Measurements from ENCODE around the gene PCDH17.

The PCDH17 gene

DNA sequence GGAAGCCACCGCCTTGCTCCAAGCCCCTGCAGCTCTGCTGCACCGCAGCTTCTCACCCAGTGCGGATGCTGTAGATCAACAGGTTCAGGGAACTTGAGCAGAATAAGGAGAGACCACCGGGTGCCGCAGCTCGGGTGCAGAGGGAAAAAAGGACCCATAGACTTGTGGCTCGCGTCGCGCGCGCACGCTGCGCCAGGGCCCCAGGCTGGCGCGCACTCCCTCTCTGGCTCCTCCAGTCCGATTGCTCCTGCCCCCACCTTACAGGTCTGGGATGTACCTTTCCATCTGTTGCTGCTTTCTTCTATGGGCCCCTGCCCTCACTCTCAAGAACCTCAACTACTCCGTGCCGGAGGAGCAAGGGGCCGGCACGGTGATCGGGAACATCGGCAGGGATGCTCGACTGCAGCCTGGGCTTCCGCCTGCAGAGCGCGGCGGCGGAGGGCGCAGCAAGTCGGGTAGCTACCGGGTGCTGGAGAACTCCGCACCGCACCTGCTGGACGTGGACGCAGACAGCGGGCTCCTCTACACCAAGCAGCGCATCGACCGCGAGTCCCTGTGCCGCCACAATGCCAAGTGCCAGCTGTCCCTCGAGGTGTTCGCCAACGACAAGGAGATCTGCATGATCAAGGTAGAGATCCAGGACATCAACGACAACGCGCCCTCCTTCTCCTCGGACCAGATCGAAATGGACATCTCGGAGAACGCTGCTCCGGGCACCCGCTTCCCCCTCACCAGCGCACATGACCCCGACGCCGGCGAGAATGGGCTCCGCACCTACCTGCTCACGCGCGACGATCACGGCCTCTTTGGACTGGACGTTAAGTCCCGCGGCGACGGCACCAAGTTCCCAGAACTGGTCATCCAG is 964 bp downstream of the PCDH17 start:
- Mint-ChIP-seq H3K27ac (peak overlapping the region; percentile 52), H3K36me3 (ENCODE audit: low read depth) (peaks cover 3% of the 10 kb centered on the region), H3K9me3 (peaks cover 11% of the 10 kb centered on the region), H3K4me3 (peak overlapping the region; percentile 73), H3K27me3 (ENCODE audit: low read depth) (peaks cover 67% of the 10 kb centered on the region), H3K4me1 (ENCODE audit: low read depth) (peaks cover 22% of the 10 kb centered on the region)

DNA sequence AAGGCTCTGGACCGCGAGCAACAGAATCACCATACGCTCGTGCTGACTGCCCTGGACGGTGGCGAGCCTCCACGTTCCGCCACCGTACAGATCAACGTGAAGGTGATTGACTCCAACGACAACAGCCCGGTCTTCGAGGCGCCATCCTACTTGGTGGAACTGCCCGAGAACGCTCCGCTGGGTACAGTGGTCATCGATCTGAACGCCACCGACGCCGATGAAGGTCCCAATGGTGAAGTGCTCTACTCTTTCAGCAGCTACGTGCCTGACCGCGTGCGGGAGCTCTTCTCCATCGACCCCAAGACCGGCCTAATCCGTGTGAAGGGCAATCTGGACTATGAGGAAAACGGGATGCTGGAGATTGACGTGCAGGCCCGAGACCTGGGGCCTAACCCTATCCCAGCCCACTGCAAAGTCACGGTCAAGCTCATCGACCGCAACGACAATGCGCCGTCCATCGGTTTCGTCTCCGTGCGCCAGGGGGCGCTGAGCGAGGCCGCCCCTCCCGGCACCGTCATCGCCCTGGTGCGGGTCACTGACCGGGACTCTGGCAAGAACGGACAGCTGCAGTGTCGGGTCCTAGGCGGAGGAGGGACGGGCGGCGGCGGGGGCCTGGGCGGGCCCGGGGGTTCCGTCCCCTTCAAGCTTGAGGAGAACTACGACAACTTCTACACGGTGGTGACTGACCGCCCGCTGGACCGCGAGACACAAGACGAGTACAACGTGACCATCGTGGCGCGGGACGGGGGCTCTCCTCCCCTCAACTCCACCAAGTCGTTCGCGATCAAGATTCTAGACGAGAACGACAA is 1.8 kb downstream of the PCDH17 start:
- peaks cover 62% of the 10 kb centered on the region for H3K27me3 Mint-ChIP-seq (ENCODE audit: low read depth)
- peaks cover 22% of the 10 kb centered on the region for H3K4me1 Mint-ChIP-seq (ENCODE audit: low read depth)
- H3K27ac Mint-ChIP-seq = peak overlapping the region; percentile 49
- H3K4me3 Mint-ChIP-seq = no peak overlapping the region
- peaks cover 11% of the 10 kb centered on the region for H3K9me3 Mint-ChIP-seq
- H3K36me3 Mint-ChIP-seq (ENCODE audit: low read depth) = peaks cover 3% of the 10 kb centered on the region

- Mint-ChIP-seq H3K27ac (peak overlapping the region; percentile 49), H3K4me1 (ENCODE audit: low read depth) (peaks cover 21% of the 10 kb centered on the region), H3K36me3 (ENCODE audit: low read depth) (no peaks in the 10 kb centered on the region), H3K9me3 (peaks cover 11% of the 10 kb centered on the region), H3K27me3 (ENCODE audit: low read depth) (peaks cover 53% of the 10 kb centered on the region), H3K4me3 (no peak overlapping the region)
Measured at GRCh38 chr13:57633950-57634838, 2.6 kb downstream of the PCDH17 start.

DNA sequence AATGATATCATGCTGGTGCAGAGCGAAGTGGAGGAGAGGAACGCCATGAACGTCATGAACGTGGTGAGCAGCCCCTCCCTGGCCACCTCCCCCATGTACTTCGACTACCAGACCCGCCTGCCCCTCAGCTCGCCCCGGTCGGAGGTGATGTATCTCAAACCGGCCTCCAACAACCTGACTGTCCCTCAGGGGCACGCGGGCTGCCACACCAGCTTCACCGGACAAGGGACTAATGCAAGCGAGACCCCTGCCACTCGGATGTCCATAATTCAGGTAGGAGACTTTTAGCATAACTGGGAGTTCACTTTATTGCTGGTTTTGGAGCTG is 3.3 kb downstream of the PCDH17 start:
- Mint-ChIP-seq H3K27me3 (ENCODE audit: low read depth) (peaks cover 47% of the 10 kb centered on the region), H3K9me3 (peaks cover 11% of the 10 kb centered on the region), H3K4me3 (no peak overlapping the region), H3K36me3 (ENCODE audit: low read depth) (no peaks in the 10 kb centered on the region), H3K27ac (no peak overlapping the region), H3K4me1 (ENCODE audit: low read depth) (peaks cover 16% of the 10 kb centered on the region)

- Mint-ChIP-seq H3K27me3 (ENCODE audit: low read depth) (peaks cover 39% of the 10 kb centered on the region), H3K27ac (no peak overlapping the region), H3K36me3 (ENCODE audit: low read depth) (no peaks in the 10 kb centered on the region), H3K9me3 (peaks cover 11% of the 10 kb centered on the region), H3K4me3 (no peak overlapping the region), H3K4me1 (ENCODE audit: low read depth) (peaks cover 12% of the 10 kb centered on the region)
Measured at GRCh38 chr13:57635541-57636085, 4.1 kb downstream of the PCDH17 start.

DNA sequence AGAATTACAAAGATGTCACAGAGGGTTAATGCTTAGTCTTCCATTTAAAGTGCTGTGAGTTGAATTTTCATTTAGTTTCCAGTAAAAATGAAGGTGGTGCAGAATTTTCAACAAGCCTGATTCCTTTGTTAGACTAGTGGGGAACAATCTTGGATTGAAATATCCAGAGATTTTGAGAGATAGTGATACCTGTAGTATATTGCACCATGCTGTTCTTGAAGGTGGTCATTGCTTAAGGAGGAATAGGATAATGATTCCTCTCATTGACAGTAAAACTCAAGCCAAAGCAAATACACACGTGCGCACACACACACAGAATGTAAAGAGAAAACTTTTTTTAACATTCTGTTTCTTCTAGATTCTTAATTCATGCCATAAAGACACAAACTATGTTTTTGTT is 5.3 kb downstream of the PCDH17 start:
- Mint-ChIP-seq H3K9me3 (peaks cover 6% of the 10 kb centered on the region), H3K4me1 (ENCODE audit: low read depth) (peaks cover 4% of the 10 kb centered on the region), H3K27me3 (ENCODE audit: low read depth) (peaks cover 27% of the 10 kb centered on the region), H3K36me3 (ENCODE audit: low read depth) (no peaks in the 10 kb centered on the region), H3K4me3 (no peak overlapping the region), H3K27ac (no peak overlapping the region)

DNA sequence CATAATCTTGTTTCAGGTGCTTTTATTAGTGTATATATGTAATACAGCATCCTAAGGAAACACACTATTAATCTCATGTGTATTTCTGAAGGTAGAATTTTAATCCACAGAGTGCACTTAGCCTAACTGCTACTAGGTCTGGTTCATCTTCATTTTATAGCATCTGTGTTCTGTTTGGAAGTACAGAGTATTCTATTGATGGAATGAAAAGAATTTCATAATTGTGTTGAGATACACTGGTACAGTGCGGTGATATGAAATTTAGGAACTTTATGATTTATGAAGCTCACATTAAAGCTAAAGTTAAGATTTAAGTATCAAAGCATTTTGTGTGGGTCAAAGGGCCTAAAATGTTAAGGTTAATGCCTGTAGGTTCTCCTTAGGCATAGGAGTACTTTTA is 6.0 kb downstream of the PCDH17 start:
- H3K27ac Mint-ChIP-seq = no peak overlapping the region
- H3K9me3 Mint-ChIP-seq = peaks cover 4% of the 10 kb centered on the region
- H3K4me3 Mint-ChIP-seq = no peak overlapping the region
- peaks cover 20% of the 10 kb centered on the region for H3K27me3 Mint-ChIP-seq (ENCODE audit: low read depth)
- H3K36me3 Mint-ChIP-seq (ENCODE audit: low read depth) = no peaks in the 10 kb centered on the region
- no peaks in the 10 kb centered on the region for H3K4me1 Mint-ChIP-seq (ENCODE audit: low read depth)

GRCh38 chr13:57638186-57638890 is 6.8 kb downstream of the PCDH17 start:
- Mint-ChIP-seq H3K27me3 (ENCODE audit: low read depth) (peaks cover 12% of the 10 kb centered on the region), H3K9me3 (peaks cover 4% of the 10 kb centered on the region), H3K4me1 (ENCODE audit: low read depth) (no peaks in the 10 kb centered on the region), H3K27ac (no peak overlapping the region), H3K36me3 (ENCODE audit: low read depth) (no peaks in the 10 kb centered on the region), H3K4me3 (no peak overlapping the region)

GRCh38 chr13:57640607-57641006 is 9.1 kb downstream of the PCDH17 start:
- Mint-ChIP-seq H3K36me3 (ENCODE audit: low read depth) (no peaks in the 10 kb centered on the region), H3K4me1 (ENCODE audit: low read depth) (no peaks in the 10 kb centered on the region), H3K9me3 (no peaks in the 10 kb centered on the region), H3K27me3 (ENCODE audit: low read depth) (no peaks in the 10 kb centered on the region), H3K27ac (no peak overlapping the region), H3K4me3 (no peak overlapping the region)

DNA sequence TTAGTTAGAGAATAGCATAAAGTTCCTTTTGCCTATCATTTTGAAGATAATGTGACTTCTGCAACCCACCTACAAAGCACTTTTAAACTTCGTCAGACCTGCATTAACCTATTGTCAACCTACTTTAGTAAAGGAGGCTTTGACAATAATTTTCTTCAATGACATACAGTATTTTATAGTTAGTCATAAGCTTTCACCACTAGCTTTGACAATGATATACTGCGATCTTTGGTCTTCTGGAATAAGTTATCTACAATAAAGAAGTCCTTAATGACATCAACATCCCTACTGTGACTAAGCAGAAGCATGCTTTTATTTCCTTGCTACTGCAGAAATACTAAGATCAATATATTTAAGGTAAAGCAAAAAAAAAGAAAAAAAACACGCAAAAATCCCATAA is 9.5 kb downstream of the PCDH17 start:
- Mint-ChIP-seq H3K27me3 (ENCODE audit: low read depth) (no peaks in the 10 kb centered on the region), H3K4me1 (ENCODE audit: low read depth) (no peaks in the 10 kb centered on the region), H3K9me3 (no peaks in the 10 kb centered on the region), H3K36me3 (ENCODE audit: low read depth) (no peaks in the 10 kb centered on the region), H3K27ac (no peak overlapping the region), H3K4me3 (no peak overlapping the region)

GRCh38 chr13:57644106-57644505 is 12.6 kb downstream of the PCDH17 start:
- Mint-ChIP-seq H3K27me3 (ENCODE audit: low read depth) (no peaks in the 10 kb centered on the region), H3K4me3 (no peak overlapping the region), H3K9me3 (no peaks in the 10 kb centered on the region), H3K4me1 (ENCODE audit: low read depth) (no peaks in the 10 kb centered on the region), H3K27ac (no peak overlapping the region), H3K36me3 (ENCODE audit: low read depth) (no peaks in the 10 kb centered on the region)

GRCh38 chr13:57653229-57653989 is 21.9 kb downstream of the PCDH17 start:
- H3K9me3 Mint-ChIP-seq = no peaks in the 10 kb centered on the region
- no peaks in the 10 kb centered on the region for H3K4me1 Mint-ChIP-seq (ENCODE audit: low read depth)
- no peaks in the 10 kb centered on the region for H3K36me3 Mint-ChIP-seq (ENCODE audit: low read depth)
- H3K4me3 Mint-ChIP-seq = no peak overlapping the region
- H3K27me3 Mint-ChIP-seq (ENCODE audit: low read depth) = no peaks in the 10 kb centered on the region
- H3K27ac Mint-ChIP-seq = no peak overlapping the region

DNA sequence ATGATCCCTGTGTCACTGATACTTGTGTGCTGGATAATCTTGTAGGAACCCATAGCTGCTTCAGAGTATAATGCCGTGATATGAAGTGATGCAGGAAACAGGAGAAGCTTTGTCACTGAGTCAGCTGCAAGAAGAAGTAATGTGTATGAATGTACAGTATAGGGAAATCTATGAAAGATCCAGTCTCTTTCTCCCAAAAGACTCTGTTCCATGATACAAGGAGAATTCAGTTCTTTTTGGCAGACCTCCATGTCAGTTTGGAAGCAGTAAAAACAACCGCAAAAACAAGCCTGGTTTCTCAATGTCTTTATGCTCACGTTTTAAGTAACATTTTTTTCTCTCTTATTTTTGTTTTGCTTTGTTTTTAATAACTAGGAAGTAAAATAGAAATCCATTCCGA is 33.9 kb downstream of the PCDH17 start:
- Mint-ChIP-seq H3K27ac (no peak overlapping the region), H3K36me3 (ENCODE audit: low read depth) (no peaks in the 10 kb centered on the region), H3K27me3 (ENCODE audit: low read depth) (no peaks in the 10 kb centered on the region), H3K4me1 (ENCODE audit: low read depth) (no peaks in the 10 kb centered on the region), H3K4me3 (no peak overlapping the region), H3K9me3 (peaks cover 7% of the 10 kb centered on the region)

Measured in T-helper 1 cell treated with Interleukin-12 subunit alpha and Interleukin-12 subunit beta and Interleukin-4 antibody, amounts not matched to agents 30 μg/mL and 1 μg/mL, for 36 hours (primary cell).